ENCODE results near the gene ITPR3. TPM values are rescaled to one million over a fixed set of nuclear protein-coding genes. Genes with fewer than 3 reads are reported as not detected.

The ITPR3 gene
- total and polyA plus RNA-seq, 2 of the 13 experiments (the other 11 are each of a cell fraction or from before 2014, with no cell fraction given): 3.8 to 21.4 TPM

- TF ChIP-seq CENPT (CRISPR knock-in tag; IDR thresholded peaks at IDR 0.05; ENCODE audit: low read depth) (0 out of 2 replicates have a peak, but pooled peaks have one; percentile 58), BCLAF1 (IDR thresholded peaks at IDR 0.05) (no peak), LRRFIP1 (CRISPR knock-in tag; conservative IDR thresholded peaks at IDR 0.05) (no peak), TAF1 (CRISPR knock-in tag; IDR thresholded peaks at IDR 0.05) (peak; percentile 12; the same call in 1 of the 2 replicates), MAF1 (CRISPR knock-in tag; IDR thresholded peaks at IDR 0.05; ENCODE audit: borderline replicate concordance) (no peak), ZNF138 (CRISPR knock-in tag; IDR thresholded peaks at IDR 0.05; ENCODE audit: low read depth) (no peak), ZNF740 (CRISPR knock-in tag; IDR thresholded peaks at IDR 0.05) (no peak), DNMT1 (CRISPR knock-in tag; IDR thresholded peaks at IDR 0.05) (0 out of 2 replicates have a peak, but pooled peaks have one; percentile 5), CSRNP2 (CRISPR knock-in tag; conservative IDR thresholded peaks at IDR 0.05; ENCODE audit: low read depth) (no peak), ZBTB49 (CRISPR knock-in tag; IDR thresholded peaks at IDR 0.05; ENCODE audit: borderline replicate concordance) (no peak), KLF6 (CRISPR knock-in tag; IDR thresholded peaks at IDR 0.05) (0 out of 2 replicates have a peak, but pooled peaks have one; percentile 30), SMAD3 (CRISPR knock-in tag; IDR thresholded peaks at IDR 0.05) (no peak), ARID2 (CRISPR knock-in tag; IDR thresholded peaks at IDR 0.05; ENCODE audit: borderline replicate concordance) (no peak), ZMAT5 (CRISPR knock-in tag; IDR thresholded peaks at IDR 0.05; ENCODE audit: borderline replicate concordance, low read depth) (no peak), ZFP37 (CRISPR knock-in tag; IDR thresholded peaks at IDR 0.05; ENCODE audit: borderline replicate concordance) (no peak)
Observed at GRCh38 chr6:33633462-33634158, 12.5 kb downstream of the ITPR3 start (continued).

Measured in HepG2 (cell line).